ENCODE data around the gene PRKRA.
A peak's percentile ranks its signal among the peaks of the same experiment; 100 is the strongest.
"Not testable (repeated sequence)": the region's sequence is repeated elsewhere in the genome, so short reads cannot be mapped to it uniquely, and the experiment has no call there.

Gene PRKRA

GRCh38 chr2:178415979-178416378, 35.0 kb downstream of the PRKRA start:
- no peak overlapping the region for H3K4me3 ChIP-seq (ENCODE audit: low read depth, low read length)
- TF ChIP-seq, protein P1, sequence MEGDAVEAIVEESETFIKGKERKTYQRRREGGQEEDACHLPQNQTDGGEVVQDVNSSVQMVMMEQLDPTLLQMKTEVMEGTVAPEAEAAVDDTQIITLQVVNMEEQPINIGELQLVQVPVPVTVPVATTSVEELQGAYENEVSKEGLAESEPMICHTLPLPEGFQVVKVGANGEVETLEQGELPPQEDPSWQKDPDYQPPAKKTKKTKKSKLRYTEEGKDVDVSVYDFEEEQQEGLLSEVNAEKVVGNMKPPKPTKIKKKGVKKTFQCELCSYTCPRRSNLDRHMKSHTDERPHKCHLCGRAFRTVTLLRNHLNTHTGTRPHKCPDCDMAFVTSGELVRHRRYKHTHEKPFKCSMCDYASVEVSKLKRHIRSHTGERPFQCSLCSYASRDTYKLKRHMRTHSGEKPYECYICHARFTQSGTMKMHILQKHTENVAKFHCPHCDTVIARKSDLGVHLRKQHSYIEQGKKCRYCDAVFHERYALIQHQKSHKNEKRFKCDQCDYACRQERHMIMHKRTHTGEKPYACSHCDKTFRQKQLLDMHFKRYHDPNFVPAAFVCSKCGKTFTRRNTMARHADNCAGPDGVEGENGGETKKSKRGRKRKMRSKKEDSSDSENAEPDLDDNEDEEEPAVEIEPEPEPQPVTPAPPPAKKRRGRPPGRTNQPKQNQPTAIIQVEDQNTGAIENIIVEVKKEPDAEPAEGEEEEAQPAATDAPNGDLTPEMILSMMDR (IDR thresholded peaks at IDR 0.05; ENCODE audit: borderline replicate concordance, insufficient read depth, low read depth, low read length), result no peak

GRCh38 chr2:178414266-178415247, 36.4 kb downstream of the PRKRA start:
- H3K4me3 ChIP-seq (ENCODE audit: low read depth, low read length), result peak overlapping the region; percentile 66
- TF ChIP-seq, protein P1 (IDR thresholded peaks at IDR 0.05; ENCODE audit: borderline replicate concordance, insufficient read depth, low read depth, low read length), result peak; percentile 94

- TF ChIP-seq, protein P1 (IDR thresholded peaks at IDR 0.05; ENCODE audit: borderline replicate concordance, insufficient read depth, low read depth, low read length), result no peak
- H3K4me3 ChIP-seq (ENCODE audit: low read depth, low read length), result peak overlapping the region; percentile 66
Measured at GRCh38 chr2:178413472-178414265, 37.3 kb downstream of the PRKRA start.

DNA sequence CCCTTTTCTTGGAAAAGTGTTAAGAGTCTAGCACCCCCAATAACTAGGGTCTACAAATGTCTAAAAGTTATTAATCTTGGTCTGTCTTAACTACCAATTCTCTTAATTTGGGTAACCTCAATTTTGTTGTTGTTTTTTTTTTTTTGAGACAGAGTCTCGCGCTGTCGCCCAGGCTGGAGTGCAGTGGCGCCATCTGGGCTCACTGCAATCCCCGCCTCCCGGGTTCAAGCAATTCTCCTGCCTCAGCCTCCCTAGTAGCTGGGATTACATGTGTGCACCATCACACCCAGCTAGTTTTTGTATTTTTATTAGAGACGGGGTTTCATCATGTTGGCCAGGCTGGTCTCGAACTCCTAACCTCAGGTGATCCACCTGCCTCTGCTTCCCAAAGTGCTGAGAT, 38.5 kb downstream of the PRKRA start:
- not testable (repeated sequence) for H3K4me3 ChIP-seq (ENCODE audit: low read depth, low read length)

- H3K4me3 ChIP-seq (ENCODE audit: low read depth, low read length), result no peak overlapping the region
- TF ChIP-seq, protein P1 (IDR thresholded peaks at IDR 0.05; ENCODE audit: borderline replicate concordance, insufficient read depth, low read depth, low read length), result no peak
Measured at GRCh38 chr2:178412047-178412446, 38.9 kb downstream of the PRKRA start.

DNA sequence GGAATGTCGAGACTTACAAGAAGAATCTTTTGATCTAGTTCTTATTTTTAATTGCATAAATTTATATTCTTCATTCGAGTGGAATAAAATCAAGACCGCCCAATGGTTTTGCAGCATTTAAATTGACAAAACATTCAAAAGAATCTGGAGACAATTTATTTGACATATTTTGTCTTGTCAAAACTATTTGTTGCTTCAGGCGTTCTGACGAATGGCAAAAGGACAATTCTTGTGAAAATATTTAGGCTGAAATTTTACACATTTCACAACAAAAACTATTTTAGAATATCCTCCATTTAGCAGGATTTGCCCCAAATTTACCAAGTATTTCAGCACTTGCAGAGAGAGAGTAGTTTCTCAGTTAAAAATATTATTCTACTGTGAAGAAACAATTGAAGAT, 41.7 kb downstream of the PRKRA start:
- TF ChIP-seq, protein P1 (IDR thresholded peaks at IDR 0.05; ENCODE audit: borderline replicate concordance, insufficient read depth, low read depth, low read length), result no peak

GRCh38 chr2:178404368-178404767, 46.6 kb downstream of the PRKRA start:
- H3K4me3 ChIP-seq (ENCODE audit: low read depth, low read length), result no peak overlapping the region
- TF ChIP-seq, protein P1 (IDR thresholded peaks at IDR 0.05; ENCODE audit: borderline replicate concordance, insufficient read depth, low read depth, low read length), result no peak

More for the DNA sequence above, 41.7 kb downstream of the PRKRA start:
- no peak overlapping the region for H3K4me3 ChIP-seq (ENCODE audit: low read depth, low read length)
